ENCODE measurements around the gene COX6B2.

DNA sequence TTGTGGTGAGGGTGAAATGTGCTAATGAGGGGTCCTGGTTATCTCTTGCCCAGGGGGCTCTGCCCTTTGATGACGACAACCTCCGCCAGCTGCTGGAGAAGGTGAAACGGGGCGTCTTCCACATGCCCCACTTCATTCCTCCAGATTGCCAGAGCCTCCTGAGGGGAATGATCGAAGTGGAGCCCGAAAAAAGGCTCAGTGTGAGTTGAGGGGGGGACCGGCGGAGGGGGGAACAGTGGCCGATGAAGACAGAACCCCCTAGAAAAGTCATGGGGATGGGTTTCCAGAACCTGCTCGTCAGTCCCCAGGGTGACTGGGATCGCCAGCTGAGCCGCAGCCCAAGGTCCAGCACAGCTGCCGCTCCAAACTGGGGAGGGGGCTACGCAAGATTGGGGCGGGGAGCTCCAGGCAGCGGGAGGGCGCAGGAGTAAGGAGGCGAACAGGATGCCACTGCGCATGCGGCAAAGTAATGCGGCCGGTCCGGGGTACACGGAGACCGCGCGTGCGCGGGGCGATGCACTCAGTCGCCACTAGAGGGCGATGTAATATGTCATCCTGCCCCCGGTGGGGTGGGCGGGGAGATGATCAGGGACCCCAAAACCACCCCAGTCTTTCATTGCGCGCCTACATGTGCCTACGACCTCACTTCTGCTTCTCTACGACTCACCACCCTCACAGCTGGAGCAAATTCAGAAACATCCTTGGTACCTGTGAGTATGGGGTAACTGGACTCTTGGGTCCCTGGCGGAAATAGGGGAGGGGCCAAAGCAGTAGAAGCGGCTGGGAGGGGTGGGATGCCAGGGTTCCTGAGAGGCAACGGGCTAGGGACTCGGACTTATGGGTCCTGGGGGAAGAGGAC, 52.8 kb downstream of the COX6B2 start:
- TF ChIP-seq, protein P1, sequence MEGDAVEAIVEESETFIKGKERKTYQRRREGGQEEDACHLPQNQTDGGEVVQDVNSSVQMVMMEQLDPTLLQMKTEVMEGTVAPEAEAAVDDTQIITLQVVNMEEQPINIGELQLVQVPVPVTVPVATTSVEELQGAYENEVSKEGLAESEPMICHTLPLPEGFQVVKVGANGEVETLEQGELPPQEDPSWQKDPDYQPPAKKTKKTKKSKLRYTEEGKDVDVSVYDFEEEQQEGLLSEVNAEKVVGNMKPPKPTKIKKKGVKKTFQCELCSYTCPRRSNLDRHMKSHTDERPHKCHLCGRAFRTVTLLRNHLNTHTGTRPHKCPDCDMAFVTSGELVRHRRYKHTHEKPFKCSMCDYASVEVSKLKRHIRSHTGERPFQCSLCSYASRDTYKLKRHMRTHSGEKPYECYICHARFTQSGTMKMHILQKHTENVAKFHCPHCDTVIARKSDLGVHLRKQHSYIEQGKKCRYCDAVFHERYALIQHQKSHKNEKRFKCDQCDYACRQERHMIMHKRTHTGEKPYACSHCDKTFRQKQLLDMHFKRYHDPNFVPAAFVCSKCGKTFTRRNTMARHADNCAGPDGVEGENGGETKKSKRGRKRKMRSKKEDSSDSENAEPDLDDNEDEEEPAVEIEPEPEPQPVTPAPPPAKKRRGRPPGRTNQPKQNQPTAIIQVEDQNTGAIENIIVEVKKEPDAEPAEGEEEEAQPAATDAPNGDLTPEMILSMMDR (IDR thresholded peaks at IDR 0.05; ENCODE audit: low read length), result peak; percentile 93
- TF ChIP-seq EZH2 (optimal IDR thresholded peaks at IDR 0.05; ENCODE audit: low read depth, low read length) (no peak), EZH2phosphoT487 (IDR thresholded peaks at IDR 0.05; ENCODE audit: low read length) (no peak)

Data from MM.1S (cell line).